Left lung (tissue), 10 donors: ENCODE data around the gene FIBP. TPM values are rescaled to one million over a fixed set of nuclear protein-coding genes. Genes with fewer than 3 reads are reported as not detected.

ENCODE experiments used
- ATAC-seq: fragments of 200-7000 bp; cut with Tn5 transposase; one replicate; pipeline ENCODE4 v1.9.1; 2020; ENCODE audit warnings: moderate library complexity
- DNase-seq, 4 donors: peaks; one replicate each; pipeline ENCODE4 v3.0.0-alpha.2; 2013 to 2020
- H3K27ac ChIP-seq, 2 donors: fragments of 200-600 bp; sonication (generic) in 1 of 2; one replicate each; pipeline versions ENCODE4 v1.5.0 to v1.8.0; 2020 to 2021
- H3K27me3 ChIP-seq, 2 donors: fragments of 200-600 bp; sonication (generic) in 1 of 2; one replicate each; pipeline versions ENCODE4 v1.5.0 to v1.8.0; 2020 to 2021
- H3K36me3 ChIP-seq, 2 donors: fragments of 200-600 bp; sonication (generic) in 1 of 2; one replicate each; pipeline versions ENCODE4 v1.5.0 to v1.8.0; 2020 to 2021
- H3K4me1 ChIP-seq, 2 donors: fragments of 200-600 bp; one replicate each; pipeline ENCODE4 v1.8.0; 2021
- H3K4me3 ChIP-seq, 2 donors: fragments of 200-600 bp; sonication (generic) in 1 of 2; one replicate each; pipeline versions ENCODE4 v1.5.0 to v1.8.0; 2020 to 2021; ENCODE audit warnings: mild to moderate bottlenecking in 1 of 2
- H3K9me3 ChIP-seq, 2 donors: fragments of 200-600 bp; sonication (generic) in 1 of 2; one replicate each; pipeline versions ENCODE4 v1.5.0 to v1.8.0; 2020 to 2021
- intact Hi-C, 2 donors: fragments of 100-400 bp; cut with DNase I; formaldehyde crosslinking; loops; one replicate each; pipeline versions ENCODE4 v1.11.2 to v1.14.2; 2022
- polyA plus RNA-seq, 6 donors: library from polyadenylated mRNA; unstranded; fragments of 120-200 nt; gene quantifications; one replicate each; pipeline ENCODE4 v1.2.1, GENCODE V29; 2013; ENCODE audit not compliant: insufficient read length in 6 of 6
- total RNA-seq, 2 donors: library from RNA; stranded (reverse); fragmentation: NEBNext Ultra II Directional; extraction: Animal tissue kit (Norgen Biotek cat#: 25700); gene quantifications; one replicate each; pipeline ENCODE4 v1.2.1, GENCODE V29; 2021
- TF ChIP-seq, protein P1 (sequence below), 2 donors: fragments of 200-600 bp; sonication (generic) in 1 of 2; IDR thresholded peaks; one replicate each; pipeline versions ENCODE4 v1.5.0 to v1.8.0; 2021; ENCODE audit warnings: antibody characterized with exemption in 2 of 2
- donor health status: DM: no; HTN: yes; CAD: no.
- donor health status: DM: no; HTN: no; CAD: no.

Gene FIBP
- total and polyA plus RNA-seq, 8 donors: 56.5 to 83.0 (median 76.6) TPM

DNA sequence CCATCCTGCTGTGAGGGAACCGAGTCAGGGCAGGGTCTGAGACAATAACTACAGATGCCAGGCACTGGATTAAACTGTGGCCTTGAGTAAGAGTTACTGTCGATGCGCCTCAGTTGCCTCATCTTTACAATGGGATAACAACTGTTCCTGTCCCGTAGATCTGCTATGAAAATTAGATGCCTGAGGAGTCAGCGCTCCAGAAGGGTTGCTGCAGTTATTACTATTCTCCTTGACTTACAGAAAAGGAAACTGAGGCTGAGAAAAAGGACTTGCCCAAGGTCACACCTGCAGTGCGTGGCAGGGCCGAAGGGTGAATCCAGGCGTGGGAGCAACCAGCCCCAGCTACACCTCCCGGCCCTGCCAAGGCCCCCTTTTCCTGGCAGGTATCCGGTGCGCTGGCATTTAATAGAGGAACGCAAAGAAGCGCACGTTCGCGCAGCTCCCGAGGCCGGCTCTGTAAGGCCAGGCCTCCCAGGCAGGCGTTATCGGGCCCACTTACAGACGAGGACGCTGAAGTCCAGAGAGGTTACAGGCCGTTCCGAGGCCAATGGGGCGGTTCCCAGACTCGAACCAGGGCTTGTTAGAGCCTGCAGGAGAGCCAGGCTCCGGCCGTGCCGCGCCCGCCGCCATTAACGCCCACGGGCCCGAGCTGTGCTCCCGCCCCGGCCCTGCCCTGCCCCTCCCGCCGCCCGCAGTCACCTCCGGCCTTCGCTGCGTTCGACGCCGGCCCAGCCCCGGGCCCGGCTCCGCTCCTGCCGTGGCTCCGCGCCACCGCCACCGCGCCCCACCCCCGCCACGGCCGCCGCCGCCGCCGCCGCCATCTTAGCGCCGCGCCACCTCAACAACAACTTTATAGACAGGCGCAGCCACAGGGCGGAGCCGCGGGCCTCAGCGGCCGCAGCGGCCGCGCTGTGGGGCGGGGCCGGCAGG is 30.2 kb upstream of the FIBP start, which contains the start of gene C11orf68:
Gene C11orf68, minus strand, starts transcription at position 852 of the 930 bp plus-strand sequence. Its CDS starts 31 bp downstream, at position 821.
- Histone ChIP-seq H3K4me3 (peak within 1 kb of the TSS; percentile 94 to 98), H3K9me3 (no peaks in the 10 kb centered on the region), H3K4me1 (peaks cover 41 to 56% of the 10 kb centered on the region in 2 donors), H3K27me3 (no peaks in the 10 kb centered on the region), H3K27ac (peak within 1 kb of the TSS; percentile 91 to 94), H3K36me3 (peaks cover 0 to 26% of the 10 kb centered on the region in 2 donors)
- TF ChIP-seq, protein P1, sequence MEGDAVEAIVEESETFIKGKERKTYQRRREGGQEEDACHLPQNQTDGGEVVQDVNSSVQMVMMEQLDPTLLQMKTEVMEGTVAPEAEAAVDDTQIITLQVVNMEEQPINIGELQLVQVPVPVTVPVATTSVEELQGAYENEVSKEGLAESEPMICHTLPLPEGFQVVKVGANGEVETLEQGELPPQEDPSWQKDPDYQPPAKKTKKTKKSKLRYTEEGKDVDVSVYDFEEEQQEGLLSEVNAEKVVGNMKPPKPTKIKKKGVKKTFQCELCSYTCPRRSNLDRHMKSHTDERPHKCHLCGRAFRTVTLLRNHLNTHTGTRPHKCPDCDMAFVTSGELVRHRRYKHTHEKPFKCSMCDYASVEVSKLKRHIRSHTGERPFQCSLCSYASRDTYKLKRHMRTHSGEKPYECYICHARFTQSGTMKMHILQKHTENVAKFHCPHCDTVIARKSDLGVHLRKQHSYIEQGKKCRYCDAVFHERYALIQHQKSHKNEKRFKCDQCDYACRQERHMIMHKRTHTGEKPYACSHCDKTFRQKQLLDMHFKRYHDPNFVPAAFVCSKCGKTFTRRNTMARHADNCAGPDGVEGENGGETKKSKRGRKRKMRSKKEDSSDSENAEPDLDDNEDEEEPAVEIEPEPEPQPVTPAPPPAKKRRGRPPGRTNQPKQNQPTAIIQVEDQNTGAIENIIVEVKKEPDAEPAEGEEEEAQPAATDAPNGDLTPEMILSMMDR (IDR thresholded peaks at IDR 0.05): no peak
- intact Hi-C loops: no loop called here
- ATAC-seq (no peak), DNase-seq (peak in 1 of 4 donors; percentile 58)

DNA sequence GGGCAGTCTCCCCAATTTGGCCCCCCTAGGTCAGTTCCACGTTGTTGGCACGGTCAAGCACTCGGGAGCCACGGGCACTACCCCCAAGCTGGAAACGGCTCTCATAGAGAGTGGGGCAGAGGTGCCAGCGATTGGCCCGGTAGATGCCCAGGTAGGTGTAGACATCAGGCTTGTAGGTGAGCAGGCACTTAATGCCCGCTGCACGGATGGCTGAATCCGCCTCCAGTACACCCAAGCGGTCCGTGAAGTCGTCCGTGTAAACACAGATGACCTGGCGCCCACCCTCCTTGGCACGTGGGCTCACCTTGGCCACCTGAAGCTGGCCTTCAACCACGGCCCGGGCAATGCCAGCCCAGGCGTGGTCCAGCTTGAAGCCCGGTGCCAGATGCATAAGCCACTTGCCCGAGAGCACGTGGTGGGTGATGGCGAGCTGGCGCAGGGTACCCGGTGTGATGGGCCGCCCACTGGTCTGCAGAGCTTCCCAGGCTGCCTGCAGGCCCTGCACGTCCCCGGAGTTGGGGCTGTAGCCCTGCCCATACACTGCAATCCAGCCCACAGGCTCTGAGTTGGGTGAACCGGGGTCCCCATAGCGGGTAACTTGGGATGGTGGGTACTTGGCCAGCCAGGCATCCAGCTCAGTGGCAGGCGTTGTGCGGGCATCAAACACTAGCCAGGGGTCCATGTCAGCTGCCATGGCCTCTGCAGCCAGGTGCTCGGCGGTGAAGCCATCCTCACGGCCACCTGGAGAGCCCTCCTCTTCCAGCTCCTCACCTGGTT is 29.4 kb upstream of the FIBP start:
- Histone ChIP-seq H3K4me1 (peaks cover 41 to 62% of the 10 kb centered on the region in 2 donors), H3K27me3 (no peaks in the 10 kb centered on the region), H3K4me3 (peak overlapping the region; percentile 91 to 98), H3K27ac (peak overlapping the region; percentile 91 to 94), H3K36me3 (peaks cover 0 to 20% of the 10 kb centered on the region in 2 donors), H3K9me3 (no peaks in the 10 kb centered on the region)
- TF ChIP-seq, protein P1 (IDR thresholded peaks at IDR 0.05): no peak
- no peak for ATAC-seq
- intact Hi-C loops: no loop called here
- DNase-seq: peak in 1 of 4 donors; percentile 74

DNA sequence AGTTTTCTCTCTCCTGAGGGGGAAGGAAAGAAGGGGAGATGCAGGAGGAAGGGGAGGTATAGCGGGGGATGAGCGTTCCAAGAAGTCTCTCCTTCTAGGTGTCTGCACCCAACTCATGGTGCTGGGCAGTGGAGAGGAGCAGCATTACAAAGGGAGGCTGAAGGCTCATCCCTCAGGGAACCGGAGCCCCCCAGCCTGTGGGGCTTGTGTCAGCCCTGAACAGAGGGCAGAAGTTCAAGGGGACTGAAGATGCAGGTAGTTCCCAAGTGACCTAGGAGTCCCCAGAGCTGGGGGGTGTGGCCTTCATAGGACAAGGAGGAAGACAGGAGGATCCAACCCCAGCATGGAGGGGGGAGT is 28.8 kb upstream of the FIBP start:
- TF ChIP-seq, protein P1 (IDR thresholded peaks at IDR 0.05): no peak
- peak overlapping the region in 1 of 2 donors; percentile 94 for H3K27ac ChIP-seq

DNA sequence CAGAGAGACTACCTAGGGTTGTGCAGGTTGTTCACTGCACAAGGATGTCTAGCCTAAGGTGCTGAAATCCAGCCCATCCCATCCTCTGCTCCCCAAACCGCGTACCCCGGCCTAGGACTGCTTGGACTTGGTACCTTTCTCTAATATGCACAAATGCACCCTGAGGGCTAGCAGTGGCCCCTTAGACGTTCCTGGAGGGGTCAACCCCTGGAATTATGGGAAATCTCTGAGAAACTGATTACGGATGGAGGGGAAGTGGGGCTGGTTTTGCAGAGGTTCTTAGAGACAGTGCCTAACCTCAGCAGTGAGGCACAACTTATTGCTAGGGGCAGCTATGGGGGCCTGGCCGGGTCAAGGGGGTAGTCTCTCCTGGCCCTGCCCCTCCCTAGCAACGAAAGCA is 28.1 kb upstream of the FIBP start:
- Histone ChIP-seq H3K36me3 (peaks cover 0 to 10% of the 10 kb centered on the region in 2 donors), H3K27ac (peak overlapping the region; percentile 81 to 94), H3K9me3 (no peaks in the 10 kb centered on the region), H3K4me3 (no peak overlapping the region), H3K4me1 (peaks cover 48 to 73% of the 10 kb centered on the region in 2 donors), H3K27me3 (no peaks in the 10 kb centered on the region)
- DNase-seq (no peak), ATAC-seq (no peak)
- TF ChIP-seq, protein P1 (IDR thresholded peaks at IDR 0.05): no peak
- intact Hi-C loops: no loop called here

More for the DNA sequence above, 28.8 kb upstream of the FIBP start:
- no peak for ATAC-seq
- intact Hi-C loops: no loop called here
- H3K36me3 ChIP-seq: peaks cover 0 to 15% of the 10 kb centered on the region in 2 donors
- H3K27me3 ChIP-seq: no peaks in the 10 kb centered on the region
- no peak for DNase-seq
- H3K4me1 ChIP-seq: peaks cover 41 to 66% of the 10 kb centered on the region in 2 donors
- H3K4me3 ChIP-seq: peak overlapping the region in 1 of 2 donors; percentile 98
- no peaks in the 10 kb centered on the region for H3K9me3 ChIP-seq
